OCI-LY3 (cell line): Measurements from ENCODE around the gene PAPSS2.

ENCODE experiments used
- CTCF ChIP-seq: fragments of 200-600, 300-600 bp; sonication (generic); IDR thresholded peaks from 2 replicates; pipeline ENCODE4 v1.5.1; 2014; ENCODE audit warnings: antibody characterized with exemption, low read length, low read depth
- EZH2phosphoT487 ChIP-seq: fragments of 200-600 bp; shearing (Covaris generic); IDR thresholded peaks from 2 replicates; pipeline ENCODE4 v1.6.1; 2018; ENCODE audit warnings: antibody characterized with exemption, mixed run types, low read depth

GRCh38 chr10:87757685-87758084 lies 98.0 kb downstream of the PAPSS2 start:
- TF ChIP-seq CTCF = no peak
- no peak for TF ChIP-seq EZH2phosphoT487
